Measurements from ENCODE around the gene ENOX1. TPM values are rescaled to one million over a fixed set of nuclear protein-coding genes. Genes with fewer than 3 reads are reported as not detected.

The ENOX1 gene
- total RNA-seq, 3 donors from 2014 or later (not counting 1 experiment from before 2014, with no cell fraction given), result not detected

- H3K4me1 Mint-ChIP-seq, result no peaks in the 10 kb centered on the region
- no peaks in the 10 kb centered on the region for H3K27me3 ChIP-seq (ENCODE audit: control insufficient read depth, insufficient read depth, low read length)
- H3K27ac ChIP-seq (ENCODE audit: low read length), result no peak overlapping the region
- H3K4me3 Mint-ChIP-seq, result no peak overlapping the region
- H3K9me3 Mint-ChIP-seq, result peaks cover 0 to 2% of the 10 kb centered on the region in 2 donors
- intact Hi-C loops (cut with micrococcal nuclease), result no loop called here
- ATAC-seq, result no peak
- H3K27ac Mint-ChIP-seq, result no peak overlapping the region
- H3K9me3 ChIP-seq (ENCODE audit: control insufficient read depth, insufficient read depth, low read length), result no peaks in the 10 kb centered on the region
- H3K36me3 Mint-ChIP-seq, result no peaks in the 10 kb centered on the region
- no peaks in the 10 kb centered on the region for H3K4me1 ChIP-seq (ENCODE audit: control insufficient read depth, insufficient read depth, low read length)
- no peaks in the 10 kb centered on the region for H3K36me3 ChIP-seq (ENCODE audit: control insufficient read depth, insufficient read depth, low read length)
- no peaks in the 10 kb centered on the region for H3K27me3 Mint-ChIP-seq (ENCODE audit: low read depth in 2 of 2)
- H3K4me3 ChIP-seq (ENCODE audit: low read length), result no peak overlapping the region
- 85% methylated on average over 4 of the region's 6 CpGs for WGBS (ENCODE audit: insufficient coverage)
- DNase-seq, result no peak
- TF ChIP-seq CTCF (IDR thresholded peaks at IDR 0.05), result no peak
Observed at GRCh38 chr13:43510956-43511901, 275.5 kb downstream of the ENOX1 start.

GRCh38 chr13:43495732-43496131 is 291.0 kb downstream of the ENOX1 start:
- no peak overlapping the region for H3K27ac Mint-ChIP-seq
- H3K9me3 Mint-ChIP-seq, result peaks cover 2 to 3% of the 10 kb centered on the region in 2 donors
- no peaks in the 10 kb centered on the region for H3K36me3 Mint-ChIP-seq
- no CpG with 5 or more reads among the region's 1 CpG for WGBS (ENCODE audit: insufficient coverage)
- intact Hi-C loops (cut with micrococcal nuclease), result no loop called here
- H3K4me3 Mint-ChIP-seq, result no peak overlapping the region
- TF ChIP-seq CTCF (IDR thresholded peaks at IDR 0.05), result no peak
- H3K27me3 Mint-ChIP-seq (ENCODE audit: low read depth in 2 of 2), result peaks cover 0 to 2% of the 10 kb centered on the region in 2 donors
- Histone ChIP-seq H3K4me3 (ENCODE audit: low read length) (no peak overlapping the region), H3K27me3 (ENCODE audit: control insufficient read depth, insufficient read depth, low read length) (no peaks in the 10 kb centered on the region), H3K9me3 (ENCODE audit: control insufficient read depth, insufficient read depth, low read length) (no peaks in the 10 kb centered on the region), H3K36me3 (ENCODE audit: control insufficient read depth, insufficient read depth, low read length) (no peaks in the 10 kb centered on the region), H3K27ac (ENCODE audit: low read length) (no peak overlapping the region), H3K4me1 (ENCODE audit: control insufficient read depth, insufficient read depth, low read length) (no peaks in the 10 kb centered on the region)
- H3K4me1 Mint-ChIP-seq, result no peaks in the 10 kb centered on the region
- no peak for ATAC-seq
- DNase-seq, result no peak

GRCh38 chr13:43494206-43494605 is 292.6 kb downstream of the ENOX1 start:
- no peak overlapping the region for H3K4me3 ChIP-seq (ENCODE audit: low read length)
- H3K27ac ChIP-seq (ENCODE audit: low read length), result no peak overlapping the region
- Mint-ChIP-seq H3K27me3 (ENCODE audit: low read depth in 2 of 2) (peaks cover 0 to 2% of the 10 kb centered on the region in 2 donors), H3K4me1 (no peaks in the 10 kb centered on the region), H3K36me3 (no peaks in the 10 kb centered on the region), H3K27ac (no peak overlapping the region), H3K4me3 (no peak overlapping the region), H3K9me3 (peaks cover 0 to 4% of the 10 kb centered on the region in 2 donors)
- ATAC-seq, result no peak
- H3K9me3 ChIP-seq (ENCODE audit: control insufficient read depth, insufficient read depth, low read length), result no peaks in the 10 kb centered on the region
- H3K36me3 ChIP-seq (ENCODE audit: control insufficient read depth, insufficient read depth, low read length), result no peaks in the 10 kb centered on the region
- no peaks in the 10 kb centered on the region for H3K4me1 ChIP-seq (ENCODE audit: control insufficient read depth, insufficient read depth, low read length)
- no peak for DNase-seq
- WGBS (ENCODE audit: insufficient coverage), result 92% methylated on average over 2 of the region's 4 CpGs
- intact Hi-C loops (cut with micrococcal nuclease), result no loop called here
- no peak for TF ChIP-seq CTCF (IDR thresholded peaks at IDR 0.05)
- H3K27me3 ChIP-seq (ENCODE audit: control insufficient read depth, insufficient read depth, low read length), result no peaks in the 10 kb centered on the region
